GM18508 (cell line): ENCODE results near the gene DIRAS3.
"Not testable (repeated sequence)": the region's sequence is repeated elsewhere in the genome, so short reads cannot be mapped to it uniquely, and the experiment has no call there.

Experiments
- ATAC-seq: cut with Tn5 transposase; IDR thresholded peaks from one replicate; pipeline ENCODE4 v1.9.1; 2021; ENCODE audit warnings: moderate number of reproducible peaks; ENCODE audit not compliant: insufficient read depth, unreplicated experiment

The DIRAS3 gene, protein sequence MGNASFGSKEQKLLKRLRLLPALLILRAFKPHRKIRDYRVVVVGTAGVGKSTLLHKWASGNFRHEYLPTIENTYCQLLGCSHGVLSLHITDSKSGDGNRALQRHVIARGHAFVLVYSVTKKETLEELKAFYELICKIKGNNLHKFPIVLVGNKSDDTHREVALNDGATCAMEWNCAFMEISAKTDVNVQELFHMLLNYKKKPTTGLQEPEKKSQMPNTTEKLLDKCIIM

GRCh38 chr1:68049941-68050878, at the start of gene DIRAS3:
TSS of gene DIRAS3 (minus strand) at chr1:68050627. CDS start at chr1:68047297, 3,330 bp downstream.
- no peak for ATAC-seq

DNA sequence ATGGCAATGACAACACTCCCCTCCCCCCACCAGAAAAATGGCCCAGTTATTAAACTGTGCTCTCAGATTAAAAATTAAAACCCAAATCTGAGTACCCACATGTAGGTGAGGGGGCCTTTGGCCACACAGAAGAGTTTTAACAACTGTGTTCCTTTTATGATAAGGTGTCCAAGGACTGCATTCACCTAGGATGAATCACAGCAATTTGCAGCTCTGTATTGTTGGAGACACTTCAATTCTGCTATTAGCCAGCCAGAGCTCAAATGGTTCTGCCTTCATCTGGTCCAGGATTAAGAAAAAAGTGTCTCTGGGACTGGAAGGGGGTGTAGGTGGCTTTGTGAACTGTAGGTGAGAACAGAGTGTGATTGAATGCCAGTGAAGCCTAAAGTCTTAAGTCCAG, 43.3 kb upstream of the DIRAS3 start:
- no peak for ATAC-seq

DNA sequence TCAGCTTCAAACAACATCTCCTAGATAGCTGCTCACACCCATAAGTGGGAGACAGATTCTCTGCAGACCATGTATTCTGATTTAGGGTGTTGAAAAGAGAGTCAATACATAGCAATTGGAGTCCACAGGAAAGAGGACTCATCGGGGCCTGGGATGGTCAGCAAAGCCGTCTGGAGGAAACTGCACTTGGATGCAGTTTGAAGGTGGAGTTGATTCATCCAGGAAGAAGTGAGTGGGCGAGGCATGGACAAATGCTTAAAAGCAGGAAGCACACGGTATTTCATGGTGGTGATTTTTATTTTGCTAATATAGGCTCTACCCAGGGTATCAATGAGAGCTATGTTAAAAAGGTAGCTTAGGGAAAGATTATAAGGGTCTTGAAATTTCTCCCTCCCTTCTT, 36.8 kb upstream of the DIRAS3 start:
- no peak for ATAC-seq

DNA sequence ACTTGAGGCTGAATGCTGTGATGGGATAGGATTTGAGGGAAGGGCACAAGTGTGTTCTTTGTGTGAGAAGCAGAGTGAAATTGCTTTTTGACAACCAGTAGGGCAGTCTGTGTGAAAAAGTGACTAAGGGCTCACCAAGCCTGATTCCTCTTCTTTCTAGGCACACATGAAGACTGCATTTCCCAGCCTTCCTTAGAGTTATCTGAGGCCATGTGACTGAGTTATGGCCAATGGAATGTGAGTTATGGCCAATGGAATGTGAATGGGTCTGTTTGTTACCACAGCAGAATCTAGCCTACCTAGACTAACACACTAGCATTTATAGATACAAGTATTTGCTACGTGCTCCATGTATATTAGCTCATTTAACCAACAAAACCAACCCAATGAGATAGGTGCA, 35.3 kb upstream of the DIRAS3 start:
- no peak for ATAC-seq

GRCh38 chr1:68083686-68084085, 33.3 kb upstream of the DIRAS3 start:
- ATAC-seq, result no peak

DNA sequence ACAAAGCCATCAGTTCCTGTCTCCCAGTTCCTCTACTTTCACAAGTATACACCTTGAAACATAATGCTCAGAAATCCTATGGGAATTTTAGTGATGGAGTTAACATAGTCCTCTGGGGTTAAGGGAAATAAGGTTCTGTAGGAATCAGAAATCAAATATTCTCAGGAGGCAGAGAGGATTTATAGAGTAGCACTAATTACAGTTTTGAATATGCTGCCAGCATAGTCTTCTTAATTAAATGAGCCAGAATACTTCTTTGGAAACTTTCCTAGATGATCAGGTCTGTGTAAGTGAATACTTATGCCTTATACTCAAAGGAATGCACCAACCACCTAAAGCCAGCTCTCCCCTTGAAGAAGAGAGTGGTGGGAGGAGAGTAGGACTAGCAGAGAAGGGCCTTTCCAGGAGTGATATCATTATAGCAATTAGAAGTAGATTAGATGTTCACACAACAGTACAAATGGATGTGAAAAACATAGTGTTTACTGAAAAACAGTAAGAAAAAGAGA, 31.4 kb upstream of the DIRAS3 start:
- ATAC-seq, result no peak

GRCh38 chr1:68078647-68079046, 28.2 kb upstream of the DIRAS3 start:
- no peak for ATAC-seq

GRCh38 chr1:68074472-68074871, 24.0 kb upstream of the DIRAS3 start:
- no peak for ATAC-seq

DNA sequence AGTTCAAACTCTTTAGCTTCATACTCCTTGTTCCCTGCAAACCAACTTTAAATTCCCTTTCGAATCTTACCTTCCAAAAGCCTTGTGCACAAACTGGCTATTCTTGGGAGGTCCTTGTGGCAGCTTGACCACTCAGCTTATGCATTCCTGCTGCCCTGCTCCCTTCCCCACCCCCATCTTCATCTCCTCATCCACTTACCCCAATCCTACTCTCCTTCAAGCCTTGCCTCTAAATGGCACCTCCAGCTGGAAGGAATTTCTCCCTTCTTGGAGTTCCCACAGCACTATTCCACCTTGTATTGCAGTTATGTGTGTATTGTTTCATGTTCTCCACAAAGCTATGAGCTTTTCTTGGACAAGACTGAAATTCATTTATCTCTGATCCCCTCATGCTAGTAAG, 15.3 kb upstream of the DIRAS3 start:
- ATAC-seq, result no peak

GRCh38 chr1:68058053-68058452, 7.6 kb upstream of the DIRAS3 start:
- ATAC-seq, result not testable (repeated sequence)

DNA sequence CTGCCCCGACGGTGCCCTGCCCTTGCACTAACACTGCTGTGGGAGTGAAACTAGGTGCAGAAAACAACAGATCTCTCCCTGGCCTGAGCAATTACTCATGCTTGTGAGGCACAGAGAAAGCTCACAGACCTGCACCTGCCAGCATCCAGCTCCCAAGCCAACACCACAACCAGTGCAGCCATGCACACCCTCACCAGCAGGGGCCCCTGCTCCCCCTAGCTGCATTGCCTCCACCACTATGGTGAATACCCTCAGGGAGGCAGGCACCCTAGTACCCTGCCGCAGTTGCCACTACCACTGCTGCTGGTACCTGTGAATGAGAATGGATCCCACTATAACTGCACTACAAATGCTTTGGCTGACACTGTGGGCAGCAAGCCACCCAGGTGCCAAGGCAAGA, 7.1 kb upstream of the DIRAS3 start:
- no peak for ATAC-seq

GRCh38 chr1:68057050-68057449, 6.6 kb upstream of the DIRAS3 start:
- ATAC-seq, result no peak

DNA sequence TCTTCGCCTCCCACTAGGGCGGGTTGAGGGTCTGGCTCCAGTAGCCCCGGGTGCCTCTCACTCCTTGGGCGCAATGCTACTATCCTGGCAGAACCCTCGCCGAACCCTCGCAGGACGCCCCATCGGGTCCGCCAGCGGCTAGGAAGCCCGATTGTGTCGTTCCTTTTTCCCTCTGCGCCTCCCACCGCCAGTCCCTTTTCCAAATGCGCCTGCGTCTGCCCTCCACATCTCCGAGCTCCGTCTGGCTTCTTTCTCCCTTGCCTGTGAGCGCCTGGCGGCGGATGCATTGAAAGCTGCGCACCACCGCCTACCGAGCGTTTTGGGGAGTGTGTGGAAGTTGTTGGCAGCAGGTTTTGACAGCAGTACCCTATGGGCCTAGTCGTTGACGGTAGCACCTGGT, 1.0 kb upstream of the DIRAS3 start:
- no peak for ATAC-seq

- no peak for ATAC-seq
Measured at GRCh38 chr1:68047659-68048026, 2.8 kb downstream of the DIRAS3 start.

DNA sequence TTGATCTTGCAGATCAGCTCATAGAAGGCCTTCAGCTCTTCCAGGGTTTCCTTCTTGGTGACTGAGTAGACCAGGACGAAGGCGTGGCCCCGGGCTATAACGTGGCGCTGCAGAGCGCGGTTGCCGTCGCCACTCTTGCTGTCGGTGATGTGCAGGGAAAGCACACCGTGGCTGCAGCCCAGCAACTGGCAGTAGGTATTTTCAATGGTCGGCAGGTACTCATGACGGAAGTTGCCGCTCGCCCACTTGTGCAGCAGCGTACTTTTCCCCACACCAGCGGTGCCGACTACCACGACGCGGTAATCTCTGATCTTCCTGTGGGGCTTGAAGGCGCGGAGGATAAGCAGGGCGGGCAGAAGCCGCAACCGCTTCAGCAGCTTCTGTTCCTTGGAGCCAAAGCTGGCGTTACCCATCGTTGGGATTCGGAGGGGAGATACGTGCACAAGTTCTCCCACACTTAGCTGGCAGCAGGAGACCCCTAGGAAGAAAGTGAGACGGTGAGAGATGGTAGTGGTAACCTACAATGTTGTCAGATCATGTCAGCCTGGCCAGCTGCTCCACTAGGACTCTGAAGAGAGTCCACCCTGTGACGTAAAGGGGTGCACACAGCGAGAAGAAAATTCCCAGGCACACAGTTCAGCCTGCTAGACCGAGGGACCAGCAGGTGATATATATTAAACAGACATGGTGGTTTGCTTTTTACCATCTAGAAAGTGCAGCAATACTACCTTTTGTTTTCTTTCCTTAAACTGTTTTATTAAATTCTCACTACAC, 3.4 kb downstream of the DIRAS3 start:
- ATAC-seq, result no peak

- ATAC-seq, result no peak
Measured at GRCh38 chr1:68046423-68046822, 4.0 kb downstream of the DIRAS3 start.

DNA sequence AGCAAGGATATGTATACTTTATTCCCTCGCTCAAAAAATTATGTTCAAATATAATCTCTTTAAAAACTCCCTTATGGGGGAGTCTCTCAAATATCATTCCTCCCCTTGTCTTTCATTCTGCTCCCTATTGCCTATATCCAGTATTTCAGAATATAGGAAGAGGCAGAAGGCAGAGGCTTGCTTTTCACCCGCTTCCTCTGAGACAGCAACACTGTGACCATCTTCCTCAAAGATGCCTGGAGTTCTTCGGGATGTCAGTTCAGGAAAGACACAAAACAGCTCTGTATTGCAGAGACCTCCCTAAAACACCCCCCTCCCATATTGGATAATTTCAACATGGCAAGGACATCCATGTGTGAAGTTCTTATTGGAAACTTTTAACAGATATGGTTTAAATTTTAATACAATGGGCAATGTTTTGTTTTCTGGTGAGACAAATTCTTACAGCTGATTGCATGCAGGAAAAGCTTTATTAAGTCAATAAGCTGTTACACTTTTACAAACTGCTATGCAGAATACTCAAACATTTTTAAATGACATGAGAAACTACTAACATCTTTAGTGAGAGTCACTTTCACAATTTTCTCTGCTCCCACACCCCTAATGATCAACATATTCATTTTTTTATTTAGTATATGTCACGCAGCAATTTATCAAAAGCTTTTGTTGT, 4.8 kb downstream of the DIRAS3 start:
- ATAC-seq, result no peak

DNA sequence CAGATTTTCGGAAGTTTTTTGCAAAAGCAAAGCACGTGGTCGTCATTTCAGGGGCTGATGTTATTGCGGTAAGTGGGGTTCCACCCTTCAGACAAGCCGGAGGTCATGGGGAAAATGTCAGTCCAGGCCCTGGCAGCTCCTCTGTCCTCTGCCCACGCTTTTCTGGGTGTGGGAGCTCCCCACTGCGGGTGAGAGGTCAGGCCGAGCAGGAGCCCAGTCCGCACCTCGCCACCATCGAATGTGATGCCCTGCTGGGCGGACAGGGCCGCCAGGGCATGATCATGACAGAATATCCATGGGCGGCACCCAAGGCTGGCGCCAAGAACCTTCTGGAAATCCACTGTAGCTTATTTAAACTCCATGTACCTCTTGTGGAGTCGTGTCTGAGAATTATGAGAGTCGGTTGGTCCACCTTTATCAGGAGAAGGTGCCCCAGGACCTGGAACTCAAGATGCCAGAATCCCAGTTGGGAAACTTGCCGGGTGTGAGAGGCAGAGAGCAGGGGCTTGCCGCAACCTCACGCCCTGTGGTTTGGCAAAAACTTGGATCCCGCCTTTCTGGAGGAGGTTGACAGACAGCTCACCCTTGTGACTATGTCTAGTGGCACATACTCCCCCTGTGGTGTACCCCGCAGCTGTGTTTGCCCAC, 6.9 kb downstream of the DIRAS3 start:
- no peak for ATAC-seq

DNA sequence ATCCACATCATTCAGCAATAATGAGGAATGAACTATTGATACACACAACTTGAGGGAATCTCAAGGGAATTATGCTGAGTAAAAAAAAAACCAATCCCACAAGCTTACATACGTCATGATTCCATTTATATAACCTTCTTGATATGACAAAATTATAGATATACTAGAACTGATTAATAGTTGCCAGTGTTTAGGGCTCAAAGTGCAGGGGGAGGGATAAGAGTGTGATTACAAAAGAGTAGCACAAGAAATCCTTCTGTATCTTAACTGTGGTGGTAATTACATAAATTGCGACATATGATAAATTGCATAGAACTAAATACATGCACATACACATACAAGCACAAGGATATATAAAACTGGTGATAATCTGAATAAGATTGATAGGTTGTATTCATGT, 13.5 kb downstream of the DIRAS3 start:
- no peak for ATAC-seq

- ATAC-seq, result no peak
Measured at GRCh38 chr1:68029444-68029843, 21.0 kb downstream of the DIRAS3 start.
